Measurements from ENCODE around the gene KHDRBS1. TPM values are rescaled to one million over a fixed set of nuclear protein-coding genes. Genes with fewer than 3 reads are reported as not detected.

The KHDRBS1 gene
- total and polyA plus RNA-seq, 2 experiments from 2014 or later = 191 to 251 TPM

DNA sequence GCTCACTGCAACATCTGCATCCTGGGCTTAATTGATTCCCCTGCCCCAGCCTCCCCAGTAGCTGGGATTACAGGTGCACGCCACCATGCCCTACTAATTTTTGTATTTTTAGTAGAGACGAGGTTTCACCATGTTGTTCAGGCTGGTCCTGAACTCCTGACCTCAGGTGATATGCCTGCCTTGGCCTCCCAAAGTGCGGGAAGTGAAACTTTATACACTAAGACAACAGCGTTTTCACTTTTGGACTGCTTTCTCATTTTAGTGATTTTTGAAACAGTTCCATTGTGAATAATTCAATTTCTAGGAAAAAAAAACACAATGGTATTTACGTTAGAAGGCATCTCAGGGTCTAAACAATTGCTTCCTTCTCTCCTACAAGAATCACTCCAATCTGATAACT, 11.8 kb upstream of the KHDRBS1 start:
- Mint-ChIP-seq H3K36me3 (ENCODE audit: low read depth) (no peaks in the 10 kb centered on the region; the same call in 2 of the 3 replicates), H3K27me3 (ENCODE audit: insufficient read depth, low read depth, poor library complexity) (peaks cover 2% of the 10 kb centered on the region), H3K4me1 (peaks cover 4% of the 10 kb centered on the region), H3K4me3 (no peak overlapping the region), H3K9me3 (no peaks in the 10 kb centered on the region), H3K27ac (no peak overlapping the region)
- Histone ChIP-seq H3K4me3 (no peak overlapping the region), H3K4me2 (no peak overlapping the region), H4K20me1 (replicated peaks; ENCODE audit: insufficient read depth) (no peaks in the 10 kb centered on the region), H3K27ac (ENCODE audit: low read depth) (no peak overlapping the region), H3F3A (replicated peaks; ENCODE audit: low read depth) (0 out of 2 replicates have a peak, but pooled peaks cover under 1% of the 10 kb centered on the region), H3K9me2 (ENCODE audit: insufficient read depth) (no peaks in the 10 kb centered on the region), H3K4me1 (ENCODE audit: insufficient read depth) (peaks cover under 1% of the 10 kb centered on the region), H2AFZ (no peak overlapping the region), H3K79me2 (replicated peaks; ENCODE audit: insufficient read depth) (no peaks in the 10 kb centered on the region), H3K27me3 (ENCODE audit: insufficient read depth) (no peaks in the 10 kb centered on the region), H3K36me3 (ENCODE audit: insufficient read depth) (no peaks in the 10 kb centered on the region)
- ATAC-seq (no peak), DNase-seq (ENCODE audit: low spot score) (no peak)
- TF ChIP-seq EZH2 (IDR thresholded peaks at IDR 0.05; ENCODE audit: low read depth, unreplicated experiment) (no peak), EZH2phosphoT487 (IDR thresholded peaks at IDR 0.05; ENCODE audit: unreplicated experiment) (no peak), STAT1 (IDR thresholded peaks at IDR 0.05; ENCODE audit: unreplicated experiment) (no peak), ZNF114 (CRISPR knock-in tag; IDR thresholded peaks at IDR 0.05) (no peak), JUNB (IDR thresholded peaks at IDR 0.05; ENCODE audit: unreplicated experiment) (no peak), CREB1 (CRISPR knock-in tag; IDR thresholded peaks at IDR 0.05; ENCODE audit: low read depth) (no peak), REST (IDR thresholded peaks at IDR 0.05; ENCODE audit: unreplicated experiment) (no peak), POLR2AphosphoS5 (IDR thresholded peaks at IDR 0.05; ENCODE audit: low read depth) (no peak), NANOG (IDR thresholded peaks at IDR 0.05; ENCODE audit: borderline replicate concordance) (no peak), ZNF331 (CRISPR knock-in tag; IDR thresholded peaks at IDR 0.05; ENCODE audit: low read depth) (no peak)
- TF ChIP-seq, protein P1, sequence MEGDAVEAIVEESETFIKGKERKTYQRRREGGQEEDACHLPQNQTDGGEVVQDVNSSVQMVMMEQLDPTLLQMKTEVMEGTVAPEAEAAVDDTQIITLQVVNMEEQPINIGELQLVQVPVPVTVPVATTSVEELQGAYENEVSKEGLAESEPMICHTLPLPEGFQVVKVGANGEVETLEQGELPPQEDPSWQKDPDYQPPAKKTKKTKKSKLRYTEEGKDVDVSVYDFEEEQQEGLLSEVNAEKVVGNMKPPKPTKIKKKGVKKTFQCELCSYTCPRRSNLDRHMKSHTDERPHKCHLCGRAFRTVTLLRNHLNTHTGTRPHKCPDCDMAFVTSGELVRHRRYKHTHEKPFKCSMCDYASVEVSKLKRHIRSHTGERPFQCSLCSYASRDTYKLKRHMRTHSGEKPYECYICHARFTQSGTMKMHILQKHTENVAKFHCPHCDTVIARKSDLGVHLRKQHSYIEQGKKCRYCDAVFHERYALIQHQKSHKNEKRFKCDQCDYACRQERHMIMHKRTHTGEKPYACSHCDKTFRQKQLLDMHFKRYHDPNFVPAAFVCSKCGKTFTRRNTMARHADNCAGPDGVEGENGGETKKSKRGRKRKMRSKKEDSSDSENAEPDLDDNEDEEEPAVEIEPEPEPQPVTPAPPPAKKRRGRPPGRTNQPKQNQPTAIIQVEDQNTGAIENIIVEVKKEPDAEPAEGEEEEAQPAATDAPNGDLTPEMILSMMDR (conservative IDR thresholded peaks at IDR 0.05; ENCODE audit: low read depth in 2 of 2) = no peak
- TF ChIP-seq, protein P2, sequence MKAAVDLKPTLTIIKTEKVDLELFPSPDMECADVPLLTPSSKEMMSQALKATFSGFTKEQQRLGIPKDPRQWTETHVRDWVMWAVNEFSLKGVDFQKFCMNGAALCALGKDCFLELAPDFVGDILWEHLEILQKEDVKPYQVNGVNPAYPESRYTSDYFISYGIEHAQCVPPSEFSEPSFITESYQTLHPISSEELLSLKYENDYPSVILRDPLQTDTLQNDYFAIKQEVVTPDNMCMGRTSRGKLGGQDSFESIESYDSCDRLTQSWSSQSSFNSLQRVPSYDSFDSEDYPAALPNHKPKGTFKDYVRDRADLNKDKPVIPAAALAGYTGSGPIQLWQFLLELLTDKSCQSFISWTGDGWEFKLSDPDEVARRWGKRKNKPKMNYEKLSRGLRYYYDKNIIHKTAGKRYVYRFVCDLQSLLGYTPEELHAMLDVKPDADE (IDR thresholded peaks at IDR 0.05) = no peak
- TF ChIP-seq, protein P3, sequence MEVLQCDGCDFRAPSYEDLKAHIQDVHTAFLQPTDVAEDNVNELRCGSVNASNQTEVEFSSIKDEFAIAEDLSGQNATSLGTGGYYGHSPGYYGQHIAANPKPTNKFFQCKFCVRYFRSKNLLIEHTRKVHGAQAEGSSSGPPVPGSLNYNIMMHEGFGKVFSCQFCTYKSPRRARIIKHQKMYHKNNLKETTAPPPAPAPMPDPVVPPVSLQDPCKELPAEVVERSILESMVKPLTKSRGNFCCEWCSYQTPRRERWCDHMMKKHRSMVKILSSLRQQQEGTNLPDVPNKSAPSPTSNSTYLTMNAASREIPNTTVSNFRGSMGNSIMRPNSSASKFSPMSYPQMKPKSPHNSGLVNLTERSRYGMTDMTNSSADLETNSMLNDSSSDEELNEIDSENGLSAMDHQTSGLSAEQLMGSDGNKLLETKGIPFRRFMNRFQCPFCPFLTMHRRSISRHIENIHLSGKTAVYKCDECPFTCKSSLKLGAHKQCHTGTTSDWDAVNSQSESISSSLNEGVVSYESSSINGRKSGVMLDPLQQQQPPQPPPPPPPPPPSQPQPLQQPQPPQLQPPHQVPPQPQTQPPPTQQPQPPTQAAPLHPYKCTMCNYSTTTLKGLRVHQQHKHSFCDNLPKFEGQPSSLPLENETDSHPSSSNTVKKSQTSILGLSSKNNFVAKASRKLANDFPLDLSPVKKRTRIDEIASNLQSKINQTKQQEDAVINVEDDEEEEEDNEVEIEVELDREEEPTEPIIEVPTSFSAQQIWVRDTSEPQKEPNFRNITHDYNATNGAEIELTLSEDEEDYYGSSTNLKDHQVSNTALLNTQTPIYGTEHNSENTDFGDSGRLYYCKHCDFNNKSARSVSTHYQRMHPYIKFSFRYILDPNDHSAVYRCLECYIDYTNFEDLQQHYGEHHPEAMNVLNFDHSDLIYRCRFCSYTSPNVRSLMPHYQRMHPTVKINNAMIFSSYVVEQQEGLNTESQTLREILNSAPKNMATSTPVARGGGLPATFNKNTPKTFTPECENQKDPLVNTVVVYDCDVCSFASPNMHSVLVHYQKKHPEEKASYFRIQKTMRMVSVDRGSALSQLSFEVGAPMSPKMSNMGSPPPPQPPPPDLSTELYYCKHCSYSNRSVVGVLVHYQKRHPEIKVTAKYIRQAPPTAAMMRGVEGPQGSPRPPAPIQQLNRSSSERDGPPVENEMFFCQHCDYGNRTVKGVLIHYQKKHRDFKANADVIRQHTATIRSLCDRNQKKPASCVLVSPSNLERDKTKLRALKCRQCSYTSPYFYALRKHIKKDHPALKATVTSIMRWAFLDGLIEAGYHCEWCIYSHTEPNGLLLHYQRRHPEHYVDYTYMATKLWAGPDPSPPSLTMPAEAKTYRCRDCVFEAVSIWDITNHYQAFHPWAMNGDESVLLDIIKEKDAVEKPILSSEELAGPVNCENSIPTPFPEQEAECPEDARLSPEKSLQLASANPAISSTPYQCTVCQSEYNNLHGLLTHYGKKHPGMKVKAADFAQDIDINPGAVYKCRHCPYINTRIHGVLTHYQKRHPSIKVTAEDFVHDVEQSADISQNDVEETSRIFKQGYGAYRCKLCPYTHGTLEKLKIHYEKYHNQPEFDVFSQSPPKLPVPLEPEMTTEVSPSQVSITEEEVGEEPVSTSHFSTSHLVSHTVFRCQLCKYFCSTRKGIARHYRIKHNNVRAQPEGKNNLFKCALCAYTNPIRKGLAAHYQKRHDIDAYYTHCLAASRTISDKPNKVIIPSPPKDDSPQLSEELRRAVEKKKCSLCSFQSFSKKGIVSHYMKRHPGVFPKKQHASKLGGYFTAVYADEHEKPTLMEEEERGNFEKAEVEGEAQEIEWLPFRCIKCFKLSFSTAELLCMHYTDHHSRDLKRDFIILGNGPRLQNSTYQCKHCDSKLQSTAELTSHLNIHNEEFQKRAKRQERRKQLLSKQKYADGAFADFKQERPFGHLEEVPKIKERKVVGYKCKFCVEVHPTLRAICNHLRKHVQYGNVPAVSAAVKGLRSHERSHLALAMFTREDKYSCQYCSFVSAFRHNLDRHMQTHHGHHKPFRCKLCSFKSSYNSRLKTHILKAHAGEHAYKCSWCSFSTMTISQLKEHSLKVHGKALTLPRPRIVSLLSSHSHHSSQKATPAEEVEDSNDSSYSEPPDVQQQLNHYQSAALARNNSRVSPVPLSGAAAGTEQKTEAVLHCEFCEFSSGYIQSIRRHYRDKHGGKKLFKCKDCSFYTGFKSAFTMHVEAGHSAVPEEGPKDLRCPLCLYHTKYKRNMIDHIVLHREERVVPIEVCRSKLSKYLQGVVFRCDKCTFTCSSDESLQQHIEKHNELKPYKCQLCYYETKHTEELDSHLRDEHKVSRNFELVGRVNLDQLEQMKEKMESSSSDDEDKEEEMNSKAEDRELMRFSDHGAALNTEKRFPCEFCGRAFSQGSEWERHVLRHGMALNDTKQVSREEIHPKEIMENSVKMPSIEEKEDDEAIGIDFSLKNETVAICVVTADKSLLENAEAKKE (CRISPR knock-in tag; IDR thresholded peaks at IDR 0.05) = no peak

All from GM23338 (cell line).